ENCODE results near the gene CHRNA5.

The CHRNA5 gene

DNA sequence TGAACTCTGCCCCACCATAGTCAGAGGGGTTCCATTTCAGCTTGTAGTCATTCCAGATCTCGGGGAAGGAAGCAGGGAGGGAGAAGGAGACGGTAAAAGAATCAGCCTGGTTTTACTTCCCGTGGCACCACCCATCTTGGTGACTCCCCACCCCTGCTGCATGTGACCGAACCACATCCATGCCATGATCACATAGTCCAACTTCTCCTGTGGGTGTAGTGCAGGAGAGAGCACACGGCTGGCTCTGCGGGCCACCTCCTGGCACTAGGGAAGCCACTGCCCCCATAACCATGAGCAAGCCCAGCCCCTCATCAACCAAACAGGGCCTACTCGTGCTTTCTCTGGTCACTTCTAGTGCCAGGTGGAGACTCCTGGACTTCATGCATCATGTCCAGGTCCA, 51.8 kb downstream of the CHRNA5 start:
- no peaks in the 10 kb centered on the region for H3K9me3 Mint-ChIP-seq
- H3K4me1 Mint-ChIP-seq: no peaks in the 10 kb centered on the region
- no peaks in the 10 kb centered on the region for H3K36me3 Mint-ChIP-seq (ENCODE audit: insufficient read depth)
- peaks cover 32% of the 10 kb centered on the region for H3K27me3 Mint-ChIP-seq
- no peak for ATAC-seq (replicated peaks; ENCODE audit: extremely low read depth, poor library complexity, severe bottlenecking)
- no peak overlapping the region for H3K27ac Mint-ChIP-seq (ENCODE audit: low read depth)
- DNase-seq (ENCODE audit: low spot score in 2 of 2): no peak
- no peak overlapping the region for H3K4me3 Mint-ChIP-seq

GRCh38 chr15:78617516-78617915, 52.2 kb downstream of the CHRNA5 start:
- no peak overlapping the region for H3K27ac Mint-ChIP-seq (ENCODE audit: low read depth)
- no peaks in the 10 kb centered on the region for H3K9me3 Mint-ChIP-seq
- DNase-seq (ENCODE audit: low spot score in 2 of 2): no peak
- peaks cover 36% of the 10 kb centered on the region for H3K27me3 Mint-ChIP-seq
- no peak for ATAC-seq (replicated peaks; ENCODE audit: extremely low read depth, poor library complexity, severe bottlenecking)
- H3K36me3 Mint-ChIP-seq (ENCODE audit: insufficient read depth): no peaks in the 10 kb centered on the region
- H3K4me3 Mint-ChIP-seq: no peak overlapping the region
- no peaks in the 10 kb centered on the region for H3K4me1 Mint-ChIP-seq

- ATAC-seq (replicated peaks; ENCODE audit: extremely low read depth, poor library complexity, severe bottlenecking) (no peak), DNase-seq (ENCODE audit: low spot score in 2 of 2) (no peak)
- Mint-ChIP-seq H3K27ac (ENCODE audit: low read depth) (no peak overlapping the region), H3K36me3 (ENCODE audit: insufficient read depth) (no peaks in the 10 kb centered on the region), H3K9me3 (no peaks in the 10 kb centered on the region), H3K4me1 (no peaks in the 10 kb centered on the region), H3K4me3 (no peak overlapping the region), H3K27me3 (peaks cover 42% of the 10 kb centered on the region)
These were observed 52.7 kb downstream of the CHRNA5 start for GRCh38 chr15:78618064-78618463.

- Mint-ChIP-seq H3K9me3 (no peaks in the 10 kb centered on the region), H3K27me3 (peaks cover 46% of the 10 kb centered on the region), H3K36me3 (ENCODE audit: insufficient read depth) (no peaks in the 10 kb centered on the region), H3K4me1 (no peaks in the 10 kb centered on the region), H3K4me3 (no peak overlapping the region), H3K27ac (ENCODE audit: low read depth) (no peak overlapping the region)
- no peak for ATAC-seq (replicated peaks; ENCODE audit: extremely low read depth, poor library complexity, severe bottlenecking)
- peak; percentile 60 to 75 for DNase-seq (ENCODE audit: low spot score in 2 of 2)
These were observed 53.2 kb downstream of the CHRNA5 start for GRCh38 chr15:78618490-78618934.

DNA sequence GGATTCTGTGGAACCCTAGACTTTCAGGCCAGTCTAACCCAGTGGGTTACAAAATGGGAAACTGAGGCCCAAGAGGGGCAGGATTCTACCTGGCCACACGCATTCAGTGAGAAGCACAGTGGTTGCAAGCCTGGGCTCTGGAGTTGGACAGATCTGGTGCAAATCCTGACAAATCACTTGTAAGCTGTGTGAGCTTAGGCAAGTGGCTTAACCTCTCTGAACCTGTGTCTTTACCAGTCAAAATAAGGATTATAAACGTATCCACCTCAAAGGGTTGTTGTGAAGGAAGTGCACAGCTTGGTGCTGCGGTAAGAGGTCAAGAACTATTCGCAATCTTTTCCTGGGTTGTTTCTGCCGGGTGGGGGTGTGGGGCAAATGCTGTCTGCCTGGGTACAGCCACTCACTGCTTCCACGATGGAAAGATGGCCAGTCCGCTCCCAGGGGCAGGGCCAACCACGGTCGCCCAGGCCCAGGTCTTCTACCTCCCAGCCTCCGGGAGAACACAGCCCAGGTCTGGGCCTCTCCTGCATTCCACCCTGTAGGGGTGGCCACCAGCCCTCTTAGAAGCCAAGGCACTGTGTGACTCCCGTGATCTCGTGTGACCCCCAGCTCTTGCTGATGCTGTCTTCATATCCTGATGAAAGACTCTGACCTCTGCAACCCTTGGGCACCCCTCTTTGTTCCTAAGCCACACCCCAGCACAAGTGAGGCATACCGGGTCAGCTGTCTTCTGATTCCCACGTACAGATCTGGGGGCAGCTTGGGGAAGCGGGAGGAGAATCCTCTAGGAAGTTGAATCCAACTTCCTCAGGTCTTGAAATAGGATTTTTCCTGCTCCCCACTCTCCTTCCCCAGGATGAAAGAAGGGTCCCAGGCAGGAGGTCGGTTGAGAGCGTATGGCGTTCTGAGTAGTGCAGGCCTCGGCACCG, 54.0 kb downstream of the CHRNA5 start:
- ATAC-seq (replicated peaks; ENCODE audit: extremely low read depth, poor library complexity, severe bottlenecking): no peak
- H3K36me3 Mint-ChIP-seq (ENCODE audit: insufficient read depth): no peaks in the 10 kb centered on the region
- no peak overlapping the region for H3K27ac Mint-ChIP-seq (ENCODE audit: low read depth)
- H3K27me3 Mint-ChIP-seq: peaks cover 54% of the 10 kb centered on the region
- no peak for DNase-seq (ENCODE audit: low spot score in 2 of 2)
- H3K4me1 Mint-ChIP-seq: no peaks in the 10 kb centered on the region
- no peaks in the 10 kb centered on the region for H3K9me3 Mint-ChIP-seq
- H3K4me3 Mint-ChIP-seq: no peak overlapping the region

GRCh38 chr15:78620021-78620526, 54.8 kb downstream of the CHRNA5 start:
- DNase-seq (ENCODE audit: low spot score in 2 of 2) (no peak), ATAC-seq (replicated peaks; ENCODE audit: extremely low read depth, poor library complexity, severe bottlenecking) (no peak)
- Mint-ChIP-seq H3K4me1 (no peaks in the 10 kb centered on the region), H3K36me3 (ENCODE audit: insufficient read depth) (no peaks in the 10 kb centered on the region), H3K27me3 (peaks cover 61% of the 10 kb centered on the region), H3K9me3 (no peaks in the 10 kb centered on the region), H3K27ac (ENCODE audit: low read depth) (no peak overlapping the region), H3K4me3 (no peak overlapping the region)

DNA sequence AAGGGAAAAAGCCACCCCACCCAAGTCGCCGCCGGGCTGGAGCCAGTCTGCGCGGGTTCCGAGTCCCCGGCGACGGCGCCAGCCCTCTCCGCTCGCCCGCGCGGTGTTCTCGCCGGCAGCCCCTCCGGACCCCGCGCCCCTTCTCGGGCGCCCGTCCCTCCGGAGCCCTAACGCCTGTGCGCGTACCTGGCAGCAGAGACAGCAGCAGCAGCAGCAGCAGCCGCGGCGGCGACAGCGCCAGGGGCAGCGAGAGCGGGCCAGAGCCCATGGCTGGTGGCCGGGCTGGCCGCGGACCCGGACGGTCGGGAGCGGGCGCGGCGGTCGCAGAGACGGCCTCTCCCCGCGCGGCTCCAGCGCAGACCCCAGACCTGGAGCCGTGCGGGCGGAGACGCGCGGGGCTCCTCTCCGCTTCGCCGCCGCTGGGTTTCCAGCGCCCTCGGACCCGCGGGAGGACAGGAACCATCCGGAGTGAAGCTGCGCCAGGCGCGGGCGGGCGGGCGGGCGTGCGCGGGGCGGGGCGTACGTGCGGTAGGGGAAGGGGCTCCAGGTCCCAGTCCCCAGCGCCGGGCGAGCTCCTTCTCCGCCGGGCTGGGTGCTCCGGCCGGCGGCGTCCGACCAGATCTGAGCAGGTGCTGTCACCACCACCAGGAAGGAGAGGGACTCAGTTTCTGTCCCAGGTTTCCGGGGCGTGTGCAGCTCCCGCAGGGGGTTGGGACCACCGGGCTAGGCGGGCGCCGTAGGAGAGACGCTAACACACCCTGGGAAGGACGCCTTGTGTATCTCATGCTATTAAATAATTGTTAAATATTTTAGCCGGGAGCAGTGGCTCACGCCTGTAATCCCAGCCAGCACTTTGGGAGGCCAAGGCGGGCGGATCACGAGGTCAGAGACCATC, 55.5 kb downstream of the CHRNA5 start, which contains the start of gene CHRNA3:
Gene CHRNA3 (minus strand): TSS at position 470 of the 895 bp plus-strand sequence. CDS start 202 bp downstream, at position 268.
- Mint-ChIP-seq H3K27me3 (peaks cover 61% of the 10 kb centered on the region), H3K27ac (ENCODE audit: low read depth) (no peak within 1 kb of the TSS), H3K4me3 (no peak within 1 kb of the TSS), H3K9me3 (no peaks in the 10 kb centered on the region), H3K36me3 (ENCODE audit: insufficient read depth) (no peaks in the 10 kb centered on the region), H3K4me1 (no peaks in the 10 kb centered on the region)
- ATAC-seq (replicated peaks; ENCODE audit: extremely low read depth, poor library complexity, severe bottlenecking) (no peak), DNase-seq (ENCODE audit: low spot score in 2 of 2) (no peak)

GRCh38 chr15:78621810-78622402, 56.6 kb downstream of the CHRNA5 start:
- Mint-ChIP-seq H3K9me3 (no peaks in the 10 kb centered on the region), H3K36me3 (ENCODE audit: insufficient read depth) (no peaks in the 10 kb centered on the region), H3K4me3 (no peak overlapping the region), H3K27me3 (peaks cover 72% of the 10 kb centered on the region), H3K27ac (ENCODE audit: low read depth) (no peak overlapping the region), H3K4me1 (no peaks in the 10 kb centered on the region)
- no peak for DNase-seq (ENCODE audit: low spot score in 2 of 2)
- no peak for ATAC-seq (replicated peaks; ENCODE audit: extremely low read depth, poor library complexity, severe bottlenecking)

GRCh38 chr15:78623786-78624497, 58.6 kb downstream of the CHRNA5 start:
- Mint-ChIP-seq H3K4me3 (no peak overlapping the region), H3K27me3 (peaks cover 76% of the 10 kb centered on the region), H3K4me1 (no peaks in the 10 kb centered on the region), H3K27ac (ENCODE audit: low read depth) (no peak overlapping the region), H3K36me3 (ENCODE audit: insufficient read depth) (no peaks in the 10 kb centered on the region), H3K9me3 (no peaks in the 10 kb centered on the region)
- DNase-seq (ENCODE audit: low spot score in 2 of 2) (no peak), ATAC-seq (replicated peaks; ENCODE audit: extremely low read depth, poor library complexity, severe bottlenecking) (no peak)

DNA sequence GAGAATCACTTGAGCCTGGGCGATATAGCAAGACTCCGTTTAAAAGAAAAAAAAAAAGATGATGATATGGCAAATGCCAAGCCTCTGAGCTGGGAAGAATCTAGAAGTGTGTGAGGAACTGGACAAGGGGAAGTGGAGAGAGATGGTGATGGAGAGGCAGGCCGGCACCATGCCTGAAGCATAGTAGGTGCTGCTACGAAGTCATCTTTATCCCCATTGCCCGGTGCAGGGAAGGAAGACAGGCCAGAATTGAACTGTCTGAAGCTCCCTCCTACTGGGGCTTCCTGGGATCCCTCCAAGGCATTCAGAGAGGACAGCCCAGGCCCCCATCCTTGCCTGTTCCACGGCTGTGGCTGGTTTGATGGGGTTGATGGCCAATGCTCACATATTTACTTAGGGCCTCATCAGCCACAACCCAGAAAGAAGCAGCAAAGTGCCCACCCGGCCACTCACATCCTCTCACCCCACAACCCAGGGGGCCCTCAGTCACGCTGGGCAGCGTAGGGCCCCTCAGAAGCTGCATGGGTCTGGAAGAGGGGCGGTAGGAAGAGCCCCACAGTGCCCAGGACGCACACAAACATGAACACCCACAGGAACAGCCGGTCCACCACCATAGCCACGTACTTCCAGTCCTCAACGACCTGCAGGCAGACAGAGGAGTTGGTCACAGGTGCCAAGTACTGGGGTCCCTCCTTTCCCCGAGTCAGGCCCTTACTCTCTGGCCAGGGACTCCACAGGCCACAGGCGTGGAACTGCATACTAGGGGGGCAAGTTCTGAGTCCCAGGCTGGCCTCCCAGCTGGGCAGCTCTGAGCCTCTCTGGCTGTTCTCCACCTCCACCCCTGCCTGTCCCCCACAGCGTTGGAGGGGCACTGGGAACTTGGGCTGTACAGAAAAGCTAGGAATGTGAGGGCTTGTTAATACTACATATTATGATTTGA, 59.6 kb downstream of the CHRNA5 start:
- H3K27ac Mint-ChIP-seq (ENCODE audit: low read depth): no peak overlapping the region
- no peak overlapping the region for H3K4me3 Mint-ChIP-seq
- no peaks in the 10 kb centered on the region for H3K9me3 Mint-ChIP-seq
- H3K36me3 Mint-ChIP-seq (ENCODE audit: insufficient read depth): no peaks in the 10 kb centered on the region
- H3K4me1 Mint-ChIP-seq: no peaks in the 10 kb centered on the region
- DNase-seq (ENCODE audit: low spot score in 2 of 2) (no peak), ATAC-seq (replicated peaks; ENCODE audit: extremely low read depth, poor library complexity, severe bottlenecking) (no peak)
- peaks cover 69% of the 10 kb centered on the region for H3K27me3 Mint-ChIP-seq

GRCh38 chr15:78625606-78626280, 60.4 kb downstream of the CHRNA5 start:
- Mint-ChIP-seq H3K27me3 (peaks cover 68% of the 10 kb centered on the region), H3K27ac (ENCODE audit: low read depth) (no peak overlapping the region), H3K9me3 (no peaks in the 10 kb centered on the region), H3K4me3 (no peak overlapping the region), H3K36me3 (ENCODE audit: insufficient read depth) (no peaks in the 10 kb centered on the region), H3K4me1 (no peaks in the 10 kb centered on the region)
- ATAC-seq (replicated peaks; ENCODE audit: extremely low read depth, poor library complexity, severe bottlenecking) (no peak), DNase-seq (ENCODE audit: low spot score in 2 of 2) (no peak)
